ENCODE measurements around the gene SLC25A10.

SLC25A10 gene

DNA sequence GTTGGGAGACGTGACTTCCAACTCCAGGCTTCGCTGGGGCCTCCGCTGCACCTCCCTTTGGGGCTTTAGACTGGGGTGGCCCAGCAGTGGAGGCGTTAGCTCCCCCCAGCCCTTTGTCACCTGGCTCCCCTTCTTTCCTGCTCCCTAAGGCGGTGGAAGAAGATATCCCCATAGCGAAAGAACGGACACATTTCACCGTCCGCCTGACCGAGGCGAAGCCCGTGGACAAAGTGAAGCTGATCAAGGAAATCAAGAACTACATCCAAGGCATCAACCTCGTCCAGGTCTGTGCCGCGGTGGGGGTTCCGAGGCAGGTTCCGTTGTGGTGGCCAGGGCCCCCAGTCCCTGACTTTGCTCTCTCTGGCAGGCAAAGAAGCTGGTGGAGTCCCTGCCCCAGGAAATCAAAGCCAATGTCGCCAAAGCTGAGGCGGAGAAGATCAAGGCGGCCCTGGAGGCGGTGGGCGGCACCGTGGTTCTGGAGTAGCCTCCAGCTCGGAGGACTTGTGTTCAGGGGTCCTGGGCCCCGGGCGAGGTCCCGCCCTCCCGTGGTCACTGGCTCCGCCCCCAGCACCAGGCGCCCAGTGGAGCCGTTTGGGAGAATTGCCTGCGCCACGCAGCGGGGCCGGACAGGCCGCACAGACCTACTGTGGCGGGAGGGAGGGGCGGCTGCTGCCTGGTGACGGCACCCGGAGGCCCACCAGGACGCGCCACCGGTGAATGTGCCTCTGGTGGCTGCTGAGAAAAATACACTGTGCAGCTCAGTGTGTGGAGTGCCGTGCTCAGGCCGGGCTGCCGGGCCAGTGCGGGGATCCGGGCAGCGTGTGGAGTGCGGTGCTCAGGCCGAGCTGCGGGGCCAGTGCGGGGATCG is 5.1 kb upstream of the SLC25A10 start:
- DNase-seq: no peak

DNA sequence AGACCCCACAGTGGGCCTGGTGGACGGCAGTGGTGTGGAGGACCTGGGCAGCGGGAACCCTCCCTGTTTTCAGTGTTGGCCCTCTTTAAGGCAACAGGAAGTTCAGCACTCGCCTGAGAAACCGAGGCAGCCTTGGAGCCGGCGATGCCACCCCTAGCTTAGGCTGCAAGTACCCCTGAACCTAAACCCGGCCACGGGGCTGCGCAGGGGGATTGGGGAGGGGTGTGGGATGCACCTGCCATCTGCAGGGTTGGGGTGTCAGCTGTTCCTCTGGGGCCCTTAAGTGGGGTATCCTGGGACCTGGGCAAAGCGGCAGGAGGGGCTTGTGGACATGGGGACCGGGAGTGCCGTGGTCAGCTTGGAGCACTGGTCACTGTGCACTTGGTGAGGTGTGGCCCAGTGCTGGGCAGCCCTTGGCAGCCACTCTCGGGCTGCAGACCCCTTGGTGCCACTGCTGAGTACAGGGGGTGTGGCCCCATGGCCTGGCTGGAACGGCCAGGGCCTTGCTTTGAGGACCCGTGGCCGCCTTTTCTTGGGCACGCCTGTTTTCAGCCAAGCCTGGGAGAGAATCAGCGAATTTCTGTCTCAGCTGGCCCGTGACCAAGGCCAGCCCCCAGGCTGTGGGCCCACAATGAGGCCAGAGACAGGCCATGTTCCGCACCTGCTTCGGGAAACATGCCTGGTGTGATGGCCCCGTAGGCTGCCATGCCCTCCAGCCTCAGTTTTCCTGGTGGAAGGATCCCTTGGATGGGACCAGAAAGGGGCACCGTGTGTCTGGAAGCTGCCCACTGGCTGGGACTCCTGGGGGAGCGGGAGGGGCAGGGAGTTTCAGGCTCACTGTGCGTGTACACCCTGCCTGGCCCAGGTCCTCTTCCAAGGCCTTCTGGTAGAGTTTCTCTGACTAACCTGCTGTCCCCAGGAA is 4.1 kb upstream of the SLC25A10 start:
- no peak for DNase-seq

DNA sequence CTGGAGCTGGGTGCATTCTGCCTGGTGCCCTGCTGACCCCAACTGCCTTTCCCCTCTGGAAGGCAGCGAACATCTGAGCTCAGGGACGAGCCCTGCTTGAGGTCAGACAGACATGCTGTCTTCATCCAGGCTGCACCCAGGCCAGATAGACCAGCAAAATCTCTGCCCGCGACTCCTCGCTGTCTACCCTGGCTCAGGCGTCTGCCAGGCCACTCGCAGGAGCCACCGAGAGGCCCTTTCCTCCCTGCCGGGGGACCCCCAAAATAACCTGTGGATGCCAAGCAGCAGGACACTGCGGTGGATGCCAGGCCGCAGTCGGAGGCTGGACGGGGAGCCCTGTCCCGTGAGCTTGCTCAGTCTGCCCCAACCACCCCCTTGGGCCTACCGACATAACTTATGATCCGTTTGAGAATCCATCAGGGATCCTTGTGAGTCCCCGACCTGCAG is 3.3 kb upstream of the SLC25A10 start:
- no peak for DNase-seq

DNA sequence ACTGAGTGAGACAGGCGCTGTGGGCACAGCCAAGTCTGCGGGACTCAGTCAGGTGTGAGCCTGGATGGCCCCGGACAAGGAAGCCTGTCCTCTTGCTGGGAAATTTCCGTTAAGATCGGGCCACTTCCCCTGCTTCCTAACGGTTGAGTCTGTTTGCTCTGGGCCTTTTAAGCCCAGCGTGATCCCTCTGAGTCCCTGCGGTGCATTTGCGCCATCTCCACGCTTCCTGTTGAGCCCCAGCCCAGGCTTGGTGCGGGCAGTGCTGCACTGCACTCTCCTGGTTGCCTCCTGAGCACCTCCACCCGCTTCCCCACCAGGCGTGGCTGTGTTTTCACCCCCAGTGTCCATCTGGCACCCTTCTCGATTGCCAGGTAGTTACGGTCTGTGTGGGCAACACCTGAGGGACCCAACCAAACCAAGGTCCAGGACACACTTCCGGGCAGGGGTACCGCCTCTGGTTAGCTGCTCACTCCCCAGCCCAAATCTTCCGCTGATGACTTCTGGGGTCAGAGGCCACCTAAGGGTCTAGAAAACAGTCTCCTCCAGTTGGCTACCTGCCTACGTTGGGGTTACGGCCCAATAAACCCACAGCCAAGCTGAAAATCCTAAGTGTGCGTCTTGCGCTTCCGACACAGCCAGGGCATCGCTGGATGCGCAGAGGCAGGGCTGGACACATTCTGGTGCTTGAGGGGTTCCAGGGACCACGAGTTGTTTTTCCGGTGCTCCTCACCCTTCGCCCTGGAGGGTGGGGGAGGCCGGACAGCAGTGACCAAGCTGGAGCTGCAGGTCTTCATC is 1.4 kb upstream of the SLC25A10 start:
- DNase-seq: no peak

DNA sequence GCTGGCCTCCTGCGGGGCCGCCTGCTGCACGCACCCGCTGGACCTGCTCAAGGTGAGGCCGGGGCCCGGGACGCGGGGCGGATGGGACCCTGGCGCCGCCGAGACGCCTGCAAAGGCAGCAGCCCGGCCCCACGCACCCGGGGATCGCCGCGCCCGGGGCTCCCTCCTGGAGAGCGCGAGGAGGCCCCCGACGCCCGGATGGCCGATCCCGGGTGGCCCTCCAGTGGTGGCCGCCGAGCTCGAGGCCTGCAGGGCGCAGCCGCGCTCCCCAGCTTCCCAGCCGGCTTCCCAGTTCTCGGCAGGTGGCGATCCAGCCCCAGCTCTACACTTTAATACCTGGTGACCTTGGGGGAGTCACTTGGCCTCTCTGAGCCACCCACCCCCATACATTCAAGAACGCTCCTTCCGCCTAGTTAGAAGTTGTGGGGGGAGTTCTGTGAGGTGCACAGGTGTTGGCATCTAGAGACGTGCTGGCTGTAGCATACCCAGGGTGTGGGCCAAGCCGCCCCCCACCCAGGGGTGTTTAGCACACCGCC is 452 bp downstream of the SLC25A10 start:
- DNase-seq: no peak

DNA sequence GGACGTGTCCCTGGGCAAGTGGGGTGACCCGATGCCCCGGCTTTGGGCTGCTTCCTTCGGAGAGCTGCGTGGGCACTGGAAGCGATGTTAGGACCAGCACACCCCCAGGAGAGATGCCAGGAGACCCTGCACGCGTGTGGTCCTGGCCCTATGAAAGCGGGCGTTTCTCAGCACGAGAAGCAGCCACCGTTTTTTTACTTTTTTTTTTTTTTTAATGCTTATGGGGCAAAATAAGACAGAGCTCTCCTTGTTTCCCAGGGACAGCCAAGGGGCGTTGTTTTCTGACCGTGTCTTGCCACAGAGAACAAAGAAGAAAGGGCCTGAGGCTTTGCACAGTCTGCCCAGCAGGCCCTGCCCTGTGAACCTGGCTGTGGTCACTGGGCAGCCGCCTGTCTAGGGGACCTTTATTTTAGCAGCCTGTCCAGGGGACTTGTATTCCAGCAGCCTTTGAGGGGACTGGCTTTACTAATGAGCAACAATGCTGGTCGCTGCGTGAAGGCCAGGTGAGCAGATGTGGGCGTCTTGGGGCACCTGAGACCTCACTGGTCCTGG is 996 bp downstream of the SLC25A10 start:
- DNase-seq: no peak

DNA sequence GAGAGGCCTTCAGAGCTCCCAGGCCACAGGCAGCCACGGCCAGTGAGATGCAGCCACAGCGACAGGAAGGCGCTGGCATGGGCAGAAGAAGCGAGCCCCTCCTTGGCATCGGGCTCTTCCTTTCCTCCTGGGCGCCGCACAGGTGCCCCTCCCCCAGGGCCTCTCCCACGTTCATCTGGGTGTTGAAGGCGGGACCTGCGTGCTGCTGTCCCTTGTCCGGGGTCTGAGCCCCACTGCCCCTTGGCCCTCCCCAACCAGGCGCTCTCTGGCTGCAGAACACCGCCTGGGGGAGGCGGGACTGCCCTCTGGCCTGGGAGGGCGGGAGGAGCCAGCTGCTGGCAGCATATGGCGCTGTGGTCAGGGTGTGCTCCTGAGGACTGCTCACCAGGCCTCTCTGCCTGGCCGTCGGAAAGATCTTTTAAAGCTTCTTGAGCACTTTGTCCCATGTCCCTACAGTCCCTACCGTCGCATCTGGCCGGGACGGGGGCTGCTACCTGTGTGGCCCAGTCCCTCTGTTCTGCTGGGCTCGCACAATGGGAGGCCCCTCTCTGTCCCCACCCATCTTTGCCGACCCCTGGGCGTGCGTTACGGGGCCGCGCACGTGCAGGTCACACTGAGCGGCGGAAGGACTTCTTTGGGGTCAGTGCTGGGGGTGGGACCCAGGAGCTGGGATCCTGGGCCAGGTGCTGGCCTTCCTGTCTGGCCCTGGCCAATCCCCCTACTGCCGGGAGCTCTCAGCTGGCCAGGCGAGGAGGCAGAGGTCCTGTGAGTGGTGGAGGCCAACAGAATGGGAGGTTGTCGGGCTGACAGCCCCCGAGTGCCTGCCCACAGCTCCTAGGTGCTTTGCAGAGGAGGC is 1.7 kb downstream of the SLC25A10 start:
- no peak for DNase-seq

DNA sequence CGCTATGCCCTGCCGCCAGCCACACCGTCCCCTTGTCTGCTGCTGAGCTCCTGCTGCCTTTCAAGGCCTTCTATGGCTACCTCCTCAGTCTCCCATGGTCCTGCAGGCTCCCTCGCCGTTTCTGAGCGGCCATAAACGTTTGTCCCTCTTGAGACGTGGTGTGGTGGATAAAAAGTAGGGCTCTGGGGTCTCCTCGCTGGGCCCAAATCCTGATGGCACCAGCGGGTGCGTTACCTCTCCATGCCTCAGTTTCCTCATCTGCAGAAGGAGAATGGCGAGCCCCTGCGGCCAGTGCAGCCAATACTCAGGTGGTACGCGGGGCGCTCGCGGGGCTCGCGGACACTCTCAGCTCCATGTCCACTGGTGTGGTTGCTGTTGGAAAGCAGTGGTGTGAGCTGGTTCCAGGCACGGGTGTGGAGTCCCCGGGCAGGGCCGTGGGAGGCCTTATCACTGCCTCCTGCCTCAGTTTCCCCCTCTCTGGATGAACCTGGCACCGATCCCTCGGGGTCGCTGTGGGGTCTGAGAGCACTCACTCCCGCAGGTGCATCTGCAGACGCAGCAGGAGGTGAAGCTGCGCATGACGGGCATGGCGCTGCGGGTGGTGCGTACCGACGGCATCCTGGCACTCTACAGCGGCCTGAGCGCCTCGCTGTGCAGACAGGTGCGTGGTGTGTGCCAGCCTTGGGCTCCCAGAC is 2.5 kb downstream of the SLC25A10 start:
- DNase-seq: no peak

DNA sequence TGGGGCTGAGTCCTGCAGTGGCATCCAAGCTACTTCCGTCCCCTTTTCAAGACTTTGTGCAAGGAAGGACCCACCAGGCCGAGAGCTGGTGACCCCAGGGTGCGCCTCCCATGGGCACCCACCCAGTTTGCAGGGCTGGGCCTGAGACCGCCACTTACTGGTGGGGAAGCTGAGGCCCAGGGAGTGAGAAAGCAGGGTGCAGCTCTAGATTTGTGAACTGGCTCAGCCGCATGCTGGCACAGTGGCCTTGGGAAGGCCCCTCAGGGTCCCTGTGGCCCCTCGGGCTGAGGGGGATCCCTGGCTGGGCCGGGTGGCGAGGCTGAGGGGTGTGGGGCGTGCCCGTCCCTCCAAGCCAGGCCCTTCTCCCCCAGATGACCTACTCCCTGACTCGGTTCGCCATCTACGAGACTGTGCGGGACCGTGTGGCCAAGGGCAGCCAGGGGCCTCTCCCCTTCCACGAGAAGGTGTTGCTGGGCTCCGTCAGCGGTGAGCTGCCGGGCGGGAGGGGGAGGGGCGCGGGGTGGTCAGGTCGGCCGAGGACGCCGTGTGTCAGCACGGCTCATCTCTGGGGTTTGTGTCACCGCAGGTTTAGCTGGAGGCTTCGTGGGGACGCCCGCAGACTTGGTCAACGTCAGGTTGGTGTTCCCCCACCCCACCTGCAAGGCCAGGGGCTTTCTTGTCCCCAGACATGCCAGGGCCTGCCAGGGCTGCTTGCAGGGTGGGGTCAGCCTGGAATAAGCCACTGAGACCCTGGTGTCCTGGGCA is 3.2 kb downstream of the SLC25A10 start:
- no peak for DNase-seq

DNA sequence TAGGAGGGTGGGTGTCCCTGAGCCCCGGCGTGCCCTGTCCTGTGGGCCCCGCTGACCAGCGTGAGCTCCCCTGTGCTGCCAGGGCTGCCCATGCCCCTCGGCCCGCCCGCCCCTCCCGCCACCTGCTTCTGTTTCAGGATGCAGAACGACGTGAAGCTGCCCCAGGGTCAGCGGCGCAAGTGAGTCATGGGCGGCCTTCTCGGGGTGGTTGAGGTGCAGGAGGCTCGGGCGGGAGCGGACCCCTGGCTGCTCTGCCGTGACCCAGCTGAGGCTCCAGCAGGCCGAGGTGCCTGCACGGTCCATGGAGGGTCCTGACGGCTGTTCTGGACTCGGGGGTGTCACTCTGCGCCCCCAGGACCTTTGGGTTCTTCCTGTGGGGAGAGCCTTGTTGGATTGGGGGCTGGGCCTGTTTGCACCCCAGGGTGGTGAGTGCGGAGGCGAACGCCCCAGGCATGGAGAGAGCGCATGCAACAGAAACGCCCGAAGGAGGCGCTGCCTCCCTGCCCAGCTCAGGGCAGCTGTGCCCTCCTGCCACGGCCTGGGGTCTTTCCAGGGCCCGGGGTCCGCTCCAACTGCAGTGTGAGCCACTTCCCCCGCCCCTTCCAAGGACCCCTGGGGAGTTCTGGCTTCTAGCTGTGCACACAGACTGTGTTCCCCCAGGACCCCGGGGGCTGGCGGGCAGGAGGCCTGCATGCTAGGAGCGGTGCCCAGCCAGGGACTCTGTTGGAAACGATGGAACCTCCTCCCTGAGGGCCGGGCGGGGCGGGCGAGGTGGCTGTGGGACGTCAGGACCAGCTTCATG is 4.0 kb downstream of the SLC25A10 start:
- no peak for DNase-seq

DNA sequence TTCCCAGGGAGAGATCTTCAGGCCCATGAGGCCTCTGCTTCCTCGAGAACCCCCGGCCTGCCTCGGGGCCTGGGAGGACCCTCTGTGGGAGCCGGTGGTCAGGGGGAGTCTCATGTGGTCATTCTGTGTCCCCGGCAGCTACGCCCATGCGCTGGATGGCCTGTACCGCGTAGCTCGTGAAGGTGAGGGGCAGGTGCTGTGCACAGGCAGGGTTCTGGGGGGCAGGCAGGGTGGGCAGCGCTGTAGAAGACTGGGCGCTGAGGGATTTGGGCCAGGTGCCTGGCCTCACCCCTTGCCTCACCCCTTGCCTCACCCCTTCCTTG is 4.6 kb downstream of the SLC25A10 start:
- DNase-seq: no peak

DNA sequence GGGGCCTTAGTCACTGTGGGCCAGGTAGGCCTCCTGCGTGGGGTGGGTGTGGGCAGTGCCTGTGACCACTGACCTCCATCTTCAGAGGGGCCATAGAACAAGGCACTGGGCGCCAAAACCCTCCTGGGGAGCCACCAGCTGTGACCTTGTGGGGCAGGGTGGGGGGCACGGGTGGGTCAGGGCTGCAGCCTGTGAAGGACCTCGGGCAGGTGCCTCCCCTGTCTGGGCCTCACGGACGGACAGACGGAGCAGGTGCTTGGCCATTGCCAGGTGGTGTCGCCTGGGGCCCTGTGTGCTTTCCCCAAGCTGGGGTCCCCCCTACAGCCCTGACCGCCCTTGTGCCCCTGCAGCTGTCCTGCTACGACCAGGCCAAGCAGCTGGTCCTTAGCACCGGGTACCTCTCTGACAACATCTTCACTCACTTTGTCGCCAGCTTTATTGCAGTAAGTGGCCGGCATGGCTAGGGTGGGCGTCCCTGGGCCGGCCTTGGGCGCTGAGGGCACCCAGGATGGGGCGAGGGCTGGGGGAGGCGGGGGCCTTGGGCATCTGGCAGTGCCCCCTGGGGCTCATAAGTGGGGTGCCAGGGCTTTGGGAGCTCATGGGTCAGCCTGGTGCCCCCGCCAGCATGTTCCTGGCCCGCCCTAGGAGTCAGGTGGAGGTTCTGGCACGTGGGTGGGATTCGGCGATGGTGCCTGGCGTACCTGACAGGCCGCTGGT is 5.1 kb downstream of the SLC25A10 start:
- DNase-seq: no peak

DNA sequence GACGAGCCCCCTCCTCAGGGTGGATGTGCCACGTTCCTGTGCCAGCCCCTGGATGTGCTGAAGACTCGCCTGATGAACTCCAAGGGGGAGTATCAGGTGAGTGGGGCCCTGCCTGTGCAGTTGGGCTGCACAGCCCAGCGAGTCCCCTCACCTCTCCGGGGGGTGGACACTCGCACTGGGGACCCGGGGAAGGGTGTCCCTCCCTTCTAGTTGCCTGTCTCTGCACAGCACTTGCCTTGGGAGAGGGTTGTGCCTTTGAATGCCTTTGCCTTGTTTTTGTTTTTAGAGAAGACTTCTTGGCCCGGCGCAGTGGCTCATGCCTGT is 5.6 kb downstream of the SLC25A10 start:
- DNase-seq: no peak

DNA sequence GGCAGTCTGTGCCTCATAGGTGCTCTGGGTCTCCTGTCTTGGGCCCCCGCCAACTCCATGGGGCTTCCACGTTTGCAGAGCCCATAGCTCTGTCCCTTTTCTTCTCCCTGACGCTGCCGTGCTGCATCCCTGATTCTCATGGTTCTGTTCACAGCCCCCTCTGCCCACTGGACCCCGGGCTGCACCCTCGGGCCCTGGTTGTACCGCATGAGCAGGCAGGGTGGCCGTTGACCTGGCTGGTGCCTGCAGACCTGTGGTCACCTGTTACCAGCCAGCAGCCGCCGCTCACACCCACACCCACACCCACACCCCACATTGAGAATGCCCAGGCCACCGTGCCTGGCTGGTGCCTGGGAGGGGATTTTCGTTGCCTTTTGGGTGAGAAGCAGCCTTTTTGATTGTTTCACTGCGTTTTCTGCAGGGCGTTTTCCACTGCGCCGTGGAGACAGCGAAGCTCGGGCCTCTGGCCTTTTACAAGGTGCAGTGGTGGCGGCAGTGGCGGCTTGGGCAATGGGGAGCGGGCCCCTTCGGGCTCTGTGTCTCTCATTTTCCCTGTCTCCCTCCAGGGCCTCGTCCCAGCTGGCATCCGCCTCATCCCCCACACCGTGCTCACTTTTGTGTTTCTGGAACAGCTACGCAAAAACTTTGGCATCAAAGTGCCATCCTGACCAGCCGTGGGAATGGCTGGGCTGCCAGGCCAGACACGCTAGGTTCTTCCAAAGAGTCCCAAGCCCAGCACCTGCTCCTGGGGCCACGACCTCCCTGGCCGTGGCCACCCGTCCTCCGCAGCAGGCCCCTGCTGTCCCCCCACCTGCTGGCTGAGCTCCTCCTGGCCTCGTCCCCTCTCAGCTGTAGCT is 7.6 kb downstream of the SLC25A10 start:
- DNase-seq: no peak

DNA sequence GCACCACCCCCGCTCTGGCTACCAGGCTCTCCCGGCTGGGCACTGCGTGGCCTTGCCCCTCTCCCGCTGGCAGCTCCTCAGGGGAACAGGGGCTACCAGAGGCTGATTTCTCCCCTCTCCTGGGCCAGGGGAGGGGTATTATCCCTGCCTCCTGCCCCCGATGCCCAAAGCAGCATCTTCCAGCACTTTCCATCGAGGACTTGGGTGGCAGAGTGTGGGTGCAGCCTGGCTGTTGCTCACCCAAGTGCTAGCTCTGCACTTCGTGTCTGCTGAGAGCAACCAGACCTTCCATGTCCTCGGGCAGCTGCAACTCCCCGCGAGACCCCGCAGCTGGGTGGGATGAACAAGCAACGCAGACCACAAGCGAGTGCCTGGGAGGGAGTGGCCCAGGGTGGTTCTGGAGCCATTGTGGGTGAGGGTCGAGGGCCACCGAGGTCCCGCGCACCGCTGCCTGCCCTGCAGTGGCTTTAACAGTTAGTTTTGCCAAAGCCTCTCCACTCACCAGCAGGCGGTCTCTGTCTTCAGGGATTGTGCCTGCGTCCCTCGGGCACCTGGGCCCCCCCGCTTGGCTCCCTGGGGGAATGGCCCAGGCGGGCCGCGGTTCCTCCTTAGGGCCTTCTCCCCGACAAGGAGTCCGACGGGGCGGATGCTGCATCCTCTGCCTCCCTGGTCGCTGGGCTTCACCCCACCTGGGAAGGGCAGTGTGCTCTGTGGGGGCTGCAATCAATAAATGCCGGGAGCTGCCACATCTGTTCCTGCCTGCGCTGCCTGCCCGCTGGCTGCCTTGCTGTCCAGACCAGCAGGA is 8.4 kb downstream of the SLC25A10 start:
- DNase-seq: no peak

DNA sequence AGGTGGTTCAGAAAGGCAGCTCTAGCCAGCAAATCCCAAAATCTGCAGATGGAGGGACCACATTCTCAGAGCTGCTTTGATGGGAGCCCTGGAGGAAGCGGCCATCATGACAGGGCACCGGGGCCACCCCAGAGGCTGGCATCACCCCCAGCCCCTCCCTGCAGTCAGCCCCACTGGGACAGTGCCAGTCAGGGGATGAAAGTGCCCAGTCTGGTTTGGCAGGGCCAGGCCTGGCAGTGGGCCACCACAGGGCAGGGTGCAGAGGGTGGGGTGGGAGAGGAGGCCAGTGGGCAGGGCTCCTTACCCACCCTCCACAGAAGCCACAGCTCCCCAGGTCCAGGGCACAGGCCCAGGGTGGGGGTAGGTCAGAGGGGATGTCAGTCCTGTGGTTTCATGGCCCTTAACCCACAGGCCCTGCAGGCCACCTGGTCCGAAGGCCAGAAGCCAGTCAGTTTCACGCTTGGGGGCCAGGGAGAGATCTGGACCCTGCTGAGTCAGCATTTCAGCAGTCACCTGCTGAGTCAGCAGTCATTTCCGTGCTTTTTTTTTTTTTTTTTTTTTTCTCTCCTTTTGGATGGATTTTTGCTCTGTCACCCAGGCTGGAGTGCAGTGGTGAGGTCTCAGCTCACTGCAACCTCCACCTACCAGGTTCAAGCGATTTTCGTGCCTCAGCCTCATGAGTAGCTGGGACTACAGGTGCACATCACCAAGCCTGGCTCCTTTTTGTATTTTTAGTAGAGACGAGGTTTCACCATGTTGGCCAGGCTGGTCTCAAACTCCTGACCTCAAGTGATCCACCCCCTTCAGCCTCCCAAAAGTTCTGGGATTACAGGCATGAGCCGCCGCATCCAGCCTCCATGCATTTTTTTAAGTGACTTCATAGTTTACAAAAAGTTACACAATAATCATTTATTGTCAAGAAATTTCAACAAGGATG is 10.4 kb downstream of the SLC25A10 start:
- no peak for DNase-seq

Measured in NCI-H1048 (cell line).